ENCODE results near the gene FAM50B.

The FAM50B gene

DNA sequence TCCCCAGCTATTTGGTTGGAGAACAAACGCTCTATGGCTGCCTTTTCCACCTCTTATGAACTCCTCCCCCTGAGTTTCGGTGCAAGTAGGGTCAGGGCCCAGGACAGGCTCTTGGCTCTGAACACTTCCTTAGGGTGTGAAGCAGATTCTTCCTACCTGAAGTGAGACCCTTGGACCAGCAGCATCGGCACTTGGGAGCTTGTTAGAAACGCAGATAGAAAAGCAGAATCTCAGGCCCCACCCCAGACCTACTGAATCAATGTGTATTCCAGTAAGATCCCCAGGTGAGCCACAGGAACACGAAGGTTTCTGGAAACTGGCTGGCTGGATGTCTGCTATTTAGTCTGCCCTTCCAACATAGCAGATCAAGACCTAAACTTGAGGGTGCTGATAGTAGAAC, 3.2 kb downstream of the FAM50B start:
- TF ChIP-seq, protein P1, sequence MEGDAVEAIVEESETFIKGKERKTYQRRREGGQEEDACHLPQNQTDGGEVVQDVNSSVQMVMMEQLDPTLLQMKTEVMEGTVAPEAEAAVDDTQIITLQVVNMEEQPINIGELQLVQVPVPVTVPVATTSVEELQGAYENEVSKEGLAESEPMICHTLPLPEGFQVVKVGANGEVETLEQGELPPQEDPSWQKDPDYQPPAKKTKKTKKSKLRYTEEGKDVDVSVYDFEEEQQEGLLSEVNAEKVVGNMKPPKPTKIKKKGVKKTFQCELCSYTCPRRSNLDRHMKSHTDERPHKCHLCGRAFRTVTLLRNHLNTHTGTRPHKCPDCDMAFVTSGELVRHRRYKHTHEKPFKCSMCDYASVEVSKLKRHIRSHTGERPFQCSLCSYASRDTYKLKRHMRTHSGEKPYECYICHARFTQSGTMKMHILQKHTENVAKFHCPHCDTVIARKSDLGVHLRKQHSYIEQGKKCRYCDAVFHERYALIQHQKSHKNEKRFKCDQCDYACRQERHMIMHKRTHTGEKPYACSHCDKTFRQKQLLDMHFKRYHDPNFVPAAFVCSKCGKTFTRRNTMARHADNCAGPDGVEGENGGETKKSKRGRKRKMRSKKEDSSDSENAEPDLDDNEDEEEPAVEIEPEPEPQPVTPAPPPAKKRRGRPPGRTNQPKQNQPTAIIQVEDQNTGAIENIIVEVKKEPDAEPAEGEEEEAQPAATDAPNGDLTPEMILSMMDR (IDR thresholded peaks at IDR 0.05; ENCODE audit: insufficient read depth, low read length, missing control alignments): no peak
- DNase-seq (ENCODE audit: low read depth, low spot score): no peak
- CTCF ChIA-PET: interaction anchor here (0.6 to 6.4 kb wide), 7 partner anchors 10 to 133 kb away, joined by 3 to 164 read pairs (median 15); no protein-coding TSS in a partner anchor
- no peak overlapping the region for H3K4me3 ChIP-seq (ENCODE audit: low read depth, low read length)
- POLR2A ChIA-PET: no interaction called here

DNA sequence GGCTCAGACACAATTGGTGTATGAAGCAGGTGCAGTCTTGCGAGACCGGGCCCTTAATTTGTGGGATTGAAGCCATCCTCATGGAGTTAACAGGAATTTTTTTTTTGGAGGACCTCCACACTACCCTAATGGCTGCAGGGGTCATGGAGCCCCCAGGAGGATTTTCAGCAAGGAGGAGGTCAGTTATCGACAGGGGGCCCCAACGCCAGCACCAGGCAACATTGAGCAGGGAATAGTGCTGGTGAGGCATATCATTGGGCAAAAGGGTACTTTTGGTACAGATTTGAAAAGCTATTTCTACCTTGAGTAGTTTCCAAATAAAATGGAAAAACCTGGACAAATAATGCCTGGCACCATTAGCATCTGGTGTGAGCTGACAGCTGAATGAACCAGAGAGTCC, 6.7 kb downstream of the FAM50B start:
- ChIA-PET CTCF (interaction anchor here (0.7 to 2.7 kb wide), 3 partner anchors 10 to 147 kb away, joined by 3 to 12 read pairs (median 7); no protein-coding TSS in a partner anchor), POLR2A (no interaction called here)
- TF ChIP-seq, protein P1 (IDR thresholded peaks at IDR 0.05; ENCODE audit: insufficient read depth, low read length, missing control alignments): no peak
- DNase-seq (ENCODE audit: low read depth, low spot score): no peak
- H3K4me3 ChIP-seq (ENCODE audit: low read depth, low read length): no peak overlapping the region

DNA sequence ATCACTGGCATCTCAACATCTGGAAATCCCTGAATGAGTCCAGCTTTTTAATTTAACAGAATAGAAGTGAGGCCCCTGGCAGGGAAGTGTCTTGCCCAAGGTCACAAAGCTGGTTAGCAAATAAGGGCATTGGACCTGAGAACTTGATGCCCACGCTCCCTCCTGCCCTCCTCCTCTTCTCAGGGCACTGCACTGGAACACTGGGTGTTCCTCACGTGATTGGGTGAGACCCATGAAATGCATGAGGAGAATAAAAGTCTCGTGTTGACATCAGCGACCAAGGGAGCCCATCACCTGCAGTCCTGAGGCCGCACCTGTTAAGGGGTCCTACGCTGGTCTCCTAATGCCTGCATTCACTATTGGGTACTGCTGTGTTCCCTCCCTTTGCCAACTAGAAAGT, 7.4 kb downstream of the FAM50B start:
- CTCF ChIA-PET: interaction anchor here (1.2 to 2.7 kb wide), 6 partner anchors 8 to 122 kb away, joined by 3 to 12 read pairs (median 6); partner anchors contain the start of gene FAM50B
- TF ChIP-seq, protein P1 (IDR thresholded peaks at IDR 0.05; ENCODE audit: insufficient read depth, low read length, missing control alignments): no peak
- POLR2A ChIA-PET: no interaction called here
- no peak for DNase-seq (ENCODE audit: low read depth, low spot score)
- no peak overlapping the region for H3K4me3 ChIP-seq (ENCODE audit: low read depth, low read length)

DNA sequence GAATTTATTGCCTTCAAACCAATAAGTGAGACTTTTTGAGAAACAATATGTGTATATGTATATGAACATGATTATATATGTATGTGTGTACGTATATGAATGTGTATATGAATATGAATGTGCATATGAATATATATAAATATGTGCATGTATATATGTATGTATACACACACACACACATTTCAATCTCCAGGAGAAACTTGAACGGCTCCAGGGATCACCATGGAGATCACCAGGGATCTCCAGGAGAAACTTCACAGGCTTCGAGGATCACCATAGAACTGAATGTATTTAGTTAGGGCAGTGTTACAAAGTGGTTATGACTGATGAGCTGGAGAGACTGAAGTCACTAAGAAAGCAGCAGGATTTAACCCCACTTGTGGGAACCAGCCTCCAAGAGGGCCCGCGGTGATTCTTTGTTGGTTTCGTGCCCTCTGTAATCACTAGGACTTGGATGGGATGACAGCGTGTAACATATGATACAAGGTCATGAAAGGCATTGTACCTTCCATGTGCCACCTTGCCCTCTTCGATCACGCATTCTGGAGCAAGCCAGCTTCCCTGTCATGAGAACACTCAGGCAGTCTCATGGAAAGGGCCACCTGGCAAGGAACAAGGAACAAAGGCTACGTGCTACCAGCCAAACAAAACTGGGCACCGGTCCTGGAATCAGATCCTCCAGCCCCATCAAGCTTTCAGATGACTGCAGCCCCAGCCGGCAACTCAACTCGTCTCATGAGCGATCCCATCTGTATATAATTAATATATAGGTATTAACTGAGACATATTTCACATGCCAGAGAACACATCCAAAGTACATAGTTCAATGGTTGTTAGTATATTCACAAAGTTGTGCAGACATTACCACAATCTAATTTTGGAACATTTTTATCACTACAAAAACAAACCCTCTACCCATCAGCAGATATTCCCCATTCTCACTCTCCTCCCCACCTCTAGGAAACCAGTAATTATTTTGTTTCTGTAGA, 8.6 kb downstream of the FAM50B start:
- no peak overlapping the region for H3K4me3 ChIP-seq (ENCODE audit: low read depth, low read length)
- DNase-seq (ENCODE audit: low read depth, low spot score): no peak
- POLR2A ChIA-PET: no interaction called here
- CTCF ChIA-PET: interaction anchor here (1.2 to 2.2 kb wide), 5 partner anchors 10 to 120 kb away, joined by 3 to 9 read pairs (median 6); partner anchors contain the start of gene FAM50B
- TF ChIP-seq, protein P1 (IDR thresholded peaks at IDR 0.05; ENCODE audit: insufficient read depth, low read length, missing control alignments): no peak

DNA sequence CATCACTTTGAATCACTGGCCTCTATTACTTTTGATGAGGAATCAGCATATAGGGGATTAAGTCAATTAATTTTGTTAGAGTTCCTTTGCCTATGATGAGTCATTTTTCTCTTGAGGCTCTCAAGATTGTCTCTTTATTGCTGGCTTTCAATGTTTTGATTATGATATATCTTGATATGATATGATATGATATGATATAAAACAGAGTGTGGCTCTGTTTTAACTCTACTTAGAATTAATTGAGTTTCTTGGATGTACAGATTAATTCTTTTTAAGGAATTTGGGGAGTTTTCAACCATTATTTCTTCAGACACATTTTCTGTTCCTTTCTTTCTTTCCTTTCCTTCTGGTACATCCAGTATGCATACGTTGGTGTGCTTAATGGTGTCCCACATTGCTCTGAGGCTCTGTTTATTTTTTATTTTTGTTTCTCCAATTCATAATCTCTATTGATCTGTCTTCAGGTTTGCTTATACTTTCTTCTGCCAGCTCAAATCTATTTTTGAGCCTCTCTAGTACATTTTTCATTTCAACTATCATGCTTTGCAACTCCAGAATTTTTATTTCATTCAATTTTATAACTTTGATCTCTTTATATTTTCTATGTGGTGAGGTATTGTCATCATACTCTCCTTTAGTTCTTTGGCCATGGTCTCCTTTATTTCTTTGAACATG, 10.8 kb downstream of the FAM50B start:
- H3K4me3 ChIP-seq (ENCODE audit: low read depth, low read length): no peak overlapping the region
- no peak for DNase-seq (ENCODE audit: low read depth, low spot score)
- ChIA-PET CTCF (interaction anchor here (5.0 kb wide), 1 partner anchor 10 kb away, joined by 51 read pairs; the partner anchor contains the start of gene FAM50B), POLR2A (no interaction called here)
- TF ChIP-seq, protein P1 (IDR thresholded peaks at IDR 0.05; ENCODE audit: insufficient read depth, low read length, missing control alignments): no peak
